ENCODE results near the gene UBAC2.

UBAC2 gene

DNA sequence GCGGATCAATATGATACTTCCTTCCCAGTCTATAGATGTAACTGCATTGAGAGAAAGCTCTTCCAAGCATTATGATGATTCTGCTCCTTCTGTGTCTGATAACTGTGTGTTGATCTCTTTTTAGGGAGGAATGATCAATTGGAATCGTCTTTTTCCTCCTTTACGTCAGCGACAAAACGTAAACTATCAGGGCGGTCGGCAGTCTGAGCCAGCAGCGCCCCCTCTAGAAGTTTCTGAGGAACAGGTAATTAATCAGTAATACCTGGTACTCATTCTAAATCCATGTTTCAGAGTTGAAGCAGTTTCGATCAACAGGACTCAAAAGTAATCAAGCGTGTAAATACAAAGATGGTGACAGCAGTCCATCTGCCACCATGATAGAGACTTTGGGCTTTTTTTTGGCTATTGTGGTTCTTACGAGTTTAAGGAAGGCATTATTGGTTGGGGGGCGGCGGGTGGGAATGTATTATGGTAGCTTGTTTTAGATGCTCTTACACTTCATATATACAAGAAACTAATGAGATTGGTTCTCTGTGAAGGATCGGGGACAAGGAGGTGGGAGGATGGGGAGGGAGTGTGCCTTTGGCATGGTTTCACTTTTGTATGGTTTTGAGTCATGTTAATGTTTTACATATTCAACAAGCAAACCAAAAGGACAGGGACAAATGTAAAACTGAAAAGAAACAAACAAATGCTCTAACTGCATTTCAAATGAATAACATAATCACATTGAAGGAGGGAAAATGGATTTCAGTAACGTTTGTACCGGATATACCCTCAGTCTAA, 167.2 kb downstream of the UBAC2 start:
- H3K4me3 ChIP-seq (ENCODE audit: low read length): no peak overlapping the region
- no peak overlapping the region for H3K9ac ChIP-seq (ENCODE audit: low read length)
- H3K9me3 ChIP-seq (ENCODE audit: control insufficient read depth, low read length): no peaks in the 10 kb centered on the region
- no peaks in the 10 kb centered on the region for H3K27me3 ChIP-seq (ENCODE audit: control insufficient read depth, insufficient read depth, low read length)
- H3K4me1 ChIP-seq (ENCODE audit: control insufficient read depth, insufficient read depth, low read length): no peaks in the 10 kb centered on the region
- H3K36me3 ChIP-seq (ENCODE audit: control insufficient read depth, insufficient read depth, low read length): no peaks in the 10 kb centered on the region

DNA sequence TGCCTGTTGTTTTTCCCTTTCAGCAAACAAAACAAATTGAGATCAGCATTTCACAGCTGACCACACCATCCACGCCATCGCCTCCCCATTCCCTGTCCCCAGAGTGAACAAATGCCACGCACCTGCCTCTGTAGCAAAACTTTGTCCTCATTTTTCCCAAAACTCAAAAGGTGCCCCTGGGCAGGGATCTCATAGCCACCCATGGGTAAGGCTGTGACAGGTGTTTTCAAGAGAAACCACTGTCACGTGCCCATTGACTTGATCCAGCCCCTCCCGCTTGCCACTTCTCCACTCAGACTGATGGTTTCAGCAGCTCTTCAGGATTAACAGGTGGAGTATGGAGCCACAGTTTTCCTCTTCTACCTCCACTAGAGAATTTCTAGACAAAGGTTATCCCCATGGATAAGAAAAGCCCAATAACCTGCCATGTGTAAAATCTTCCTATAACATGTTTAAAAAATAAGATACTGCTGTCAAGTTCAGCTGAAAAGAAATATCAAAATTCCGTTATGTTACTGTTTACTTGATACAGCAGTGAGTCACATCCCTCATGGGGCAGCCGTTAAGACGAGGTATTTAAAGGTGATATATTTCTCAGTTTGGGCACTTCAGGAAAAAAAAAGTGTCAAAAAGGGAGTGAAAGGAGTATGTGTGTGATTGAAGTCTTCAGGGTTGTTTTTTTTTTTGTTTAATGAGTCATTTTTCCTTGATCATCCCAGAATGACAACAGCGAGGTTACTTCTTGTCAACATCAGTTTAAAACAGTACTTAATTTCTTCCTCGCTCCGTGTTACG, 170.0 kb downstream of the UBAC2 start:
- H3K4me1 ChIP-seq (ENCODE audit: control insufficient read depth, insufficient read depth, low read length): no peaks in the 10 kb centered on the region
- no peak overlapping the region for H3K9ac ChIP-seq (ENCODE audit: low read length)
- no peaks in the 10 kb centered on the region for H3K36me3 ChIP-seq (ENCODE audit: control insufficient read depth, insufficient read depth, low read length)
- H3K27me3 ChIP-seq (ENCODE audit: control insufficient read depth, insufficient read depth, low read length): no peaks in the 10 kb centered on the region
- no peak overlapping the region for H3K4me3 ChIP-seq (ENCODE audit: low read length)
- no peaks in the 10 kb centered on the region for H3K9me3 ChIP-seq (ENCODE audit: control insufficient read depth, low read length)

DNA sequence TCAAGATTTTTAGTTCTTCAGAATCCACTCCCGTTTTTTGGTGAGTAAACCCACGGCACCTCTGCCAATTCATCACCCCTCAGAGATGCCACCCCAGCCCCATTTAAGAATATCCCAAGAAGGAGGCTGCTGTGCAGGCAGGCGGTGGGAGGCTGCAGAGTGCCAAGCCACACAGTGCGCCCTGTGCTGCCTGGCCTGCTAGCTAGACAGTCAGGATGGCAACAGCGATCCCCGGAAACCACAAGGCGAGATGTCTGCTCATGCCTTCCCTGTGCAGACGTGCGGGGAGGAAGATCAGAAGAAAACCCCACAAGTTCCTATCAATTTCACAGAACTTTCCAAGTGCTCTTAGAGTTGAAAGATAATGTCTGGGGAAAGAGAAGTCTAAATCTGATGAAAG, 171.3 kb downstream of the UBAC2 start:
- Histone ChIP-seq H3K27me3 (ENCODE audit: control insufficient read depth, insufficient read depth, low read length) (no peaks in the 10 kb centered on the region), H3K9me3 (ENCODE audit: control insufficient read depth, low read length) (no peaks in the 10 kb centered on the region), H3K9ac (ENCODE audit: low read length) (no peak overlapping the region), H3K4me3 (ENCODE audit: low read length) (no peak overlapping the region), H3K4me1 (ENCODE audit: control insufficient read depth, insufficient read depth, low read length) (no peaks in the 10 kb centered on the region), H3K36me3 (ENCODE audit: control insufficient read depth, insufficient read depth, low read length) (no peaks in the 10 kb centered on the region)

DNA sequence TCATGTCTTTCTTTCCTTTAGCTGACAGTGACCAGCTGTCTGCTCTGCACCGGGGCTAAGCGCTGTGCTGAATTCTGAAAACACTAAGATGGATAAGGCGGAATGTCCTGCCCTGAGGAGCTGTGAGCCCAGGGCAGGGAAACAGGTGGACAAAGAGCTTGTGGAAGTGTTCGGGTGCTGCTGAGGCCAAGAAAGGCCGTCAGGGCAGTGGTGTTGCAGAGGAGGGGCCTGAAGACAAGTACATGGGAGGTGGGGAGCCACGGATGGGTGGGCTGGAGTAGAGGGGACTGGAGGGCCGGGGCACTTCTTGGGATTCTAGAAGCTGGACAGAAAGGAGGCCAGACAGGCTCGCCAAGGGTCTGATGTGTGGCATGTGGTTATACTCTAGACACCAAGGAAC, 172.8 kb downstream of the UBAC2 start:
- Histone ChIP-seq H3K4me1 (ENCODE audit: control insufficient read depth, insufficient read depth, low read length) (no peaks in the 10 kb centered on the region), H3K9me3 (ENCODE audit: control insufficient read depth, low read length) (no peaks in the 10 kb centered on the region), H3K36me3 (ENCODE audit: control insufficient read depth, insufficient read depth, low read length) (no peaks in the 10 kb centered on the region), H3K27me3 (ENCODE audit: control insufficient read depth, insufficient read depth, low read length) (no peaks in the 10 kb centered on the region), H3K4me3 (ENCODE audit: low read length) (no peak overlapping the region), H3K9ac (ENCODE audit: low read length) (no peak overlapping the region)

DNA sequence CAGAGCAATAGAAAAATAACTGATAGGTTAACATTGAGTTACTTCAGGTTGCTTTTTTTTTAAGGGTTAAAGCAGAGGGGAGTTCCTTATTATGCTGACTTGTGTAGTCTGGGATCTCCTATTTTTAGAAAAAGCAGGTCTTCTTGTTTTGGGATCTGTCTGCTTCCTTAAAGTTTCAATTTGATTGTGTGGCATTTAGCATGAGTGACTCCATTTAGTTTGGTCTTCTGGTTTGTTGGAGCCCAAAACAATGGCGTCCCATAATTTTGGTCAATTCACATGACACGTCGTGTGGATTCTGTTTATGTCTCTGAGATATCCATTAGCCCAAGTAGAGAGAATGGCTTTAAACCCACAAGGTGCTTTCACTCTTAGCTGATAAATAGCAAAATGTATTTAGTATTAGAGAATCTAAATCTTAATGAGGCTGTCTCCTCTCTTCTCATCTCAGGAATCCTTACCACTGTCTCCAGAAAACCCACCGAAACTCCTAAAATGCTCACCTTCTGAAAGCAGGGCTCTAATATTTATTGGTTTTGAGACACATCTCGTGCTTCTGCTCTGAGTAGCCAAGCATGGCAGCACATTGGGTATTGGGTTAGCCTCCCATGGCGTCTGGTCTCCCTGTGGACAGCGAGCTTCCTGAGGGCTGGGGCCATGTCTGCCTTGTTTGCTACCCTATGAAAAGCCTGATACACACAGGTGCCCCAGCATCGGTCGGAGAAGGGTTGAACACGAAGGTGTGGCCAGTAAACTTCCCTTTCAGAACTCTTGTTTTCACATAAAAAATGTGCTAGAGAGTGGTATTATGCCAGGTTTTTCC, 173.7 kb downstream of the UBAC2 start:
- no peaks in the 10 kb centered on the region for H3K27me3 ChIP-seq (ENCODE audit: control insufficient read depth, insufficient read depth, low read length)
- H3K9ac ChIP-seq (ENCODE audit: low read length): no peak overlapping the region
- no peaks in the 10 kb centered on the region for H3K36me3 ChIP-seq (ENCODE audit: control insufficient read depth, insufficient read depth, low read length)
- H3K4me1 ChIP-seq (ENCODE audit: control insufficient read depth, insufficient read depth, low read length): no peaks in the 10 kb centered on the region
- no peaks in the 10 kb centered on the region for H3K9me3 ChIP-seq (ENCODE audit: control insufficient read depth, low read length)
- H3K4me3 ChIP-seq (ENCODE audit: low read length): no peak overlapping the region

DNA sequence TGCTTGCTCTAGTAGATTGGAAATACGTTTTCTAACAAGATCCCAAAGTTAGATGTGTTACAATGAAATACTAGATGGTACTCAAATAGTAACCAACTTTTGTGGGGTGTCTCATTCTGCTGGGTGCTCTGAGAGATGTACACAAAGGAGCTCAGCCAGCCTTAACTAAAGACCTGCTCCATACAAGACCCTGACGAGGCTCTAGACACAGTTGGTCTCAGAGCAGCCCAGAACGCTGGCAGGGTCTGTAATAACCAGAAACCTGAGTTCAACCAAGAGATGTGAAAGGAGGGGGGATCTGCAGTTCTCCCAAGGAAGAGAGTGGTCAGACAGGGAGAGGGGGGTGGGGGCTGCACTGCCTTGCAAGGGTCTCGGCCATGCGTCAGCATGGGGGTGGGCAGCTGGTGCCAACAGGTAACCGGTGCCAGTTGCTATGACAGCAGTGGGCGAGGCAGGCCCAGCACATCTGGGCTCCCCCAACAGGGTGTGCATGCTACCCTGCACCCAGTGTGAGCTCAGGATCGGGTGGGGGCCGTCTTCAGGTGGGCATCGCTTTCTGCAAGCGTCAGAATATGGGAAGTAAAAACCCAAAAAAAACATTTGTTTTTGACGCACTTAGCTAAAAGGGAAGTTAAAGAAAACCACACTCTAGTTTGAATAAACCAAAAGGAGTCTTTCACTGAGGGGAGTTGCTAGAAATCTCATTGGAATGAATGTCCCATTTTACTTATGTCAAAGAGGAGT, 174.5 kb downstream of the UBAC2 start:
- Histone ChIP-seq H3K4me3 (ENCODE audit: low read length) (no peak overlapping the region), H3K36me3 (ENCODE audit: control insufficient read depth, insufficient read depth, low read length) (no peaks in the 10 kb centered on the region), H3K4me1 (ENCODE audit: control insufficient read depth, insufficient read depth, low read length) (no peaks in the 10 kb centered on the region), H3K9me3 (ENCODE audit: control insufficient read depth, low read length) (no peaks in the 10 kb centered on the region), H3K27me3 (ENCODE audit: control insufficient read depth, insufficient read depth, low read length) (no peaks in the 10 kb centered on the region), H3K9ac (ENCODE audit: low read length) (no peak overlapping the region)

DNA sequence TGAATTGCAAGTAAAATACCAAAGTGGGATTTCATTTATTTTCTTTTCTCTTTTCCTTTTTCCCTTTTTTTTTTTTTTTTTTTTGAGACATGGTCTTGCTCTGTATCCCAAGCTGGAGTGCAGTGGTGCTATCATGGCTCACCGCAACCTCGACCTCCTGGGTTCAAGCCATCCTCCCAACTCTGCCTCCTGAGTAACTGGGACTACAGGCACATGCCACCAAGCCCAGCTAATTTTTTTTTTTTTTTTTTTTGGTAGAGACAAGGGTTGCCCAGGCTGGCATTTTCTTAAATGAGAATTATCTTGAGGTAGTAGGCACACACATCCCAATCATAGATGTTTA, 175.1 kb downstream of the UBAC2 start:
- no peak overlapping the region for H3K9ac ChIP-seq (ENCODE audit: low read length)
- no peak overlapping the region for H3K4me3 ChIP-seq (ENCODE audit: low read length)
- H3K27me3 ChIP-seq (ENCODE audit: control insufficient read depth, insufficient read depth, low read length): no peaks in the 10 kb centered on the region
- no peaks in the 10 kb centered on the region for H3K4me1 ChIP-seq (ENCODE audit: control insufficient read depth, insufficient read depth, low read length)
- no peaks in the 10 kb centered on the region for H3K36me3 ChIP-seq (ENCODE audit: control insufficient read depth, insufficient read depth, low read length)
- H3K9me3 ChIP-seq (ENCODE audit: control insufficient read depth, low read length): no peaks in the 10 kb centered on the region

DNA sequence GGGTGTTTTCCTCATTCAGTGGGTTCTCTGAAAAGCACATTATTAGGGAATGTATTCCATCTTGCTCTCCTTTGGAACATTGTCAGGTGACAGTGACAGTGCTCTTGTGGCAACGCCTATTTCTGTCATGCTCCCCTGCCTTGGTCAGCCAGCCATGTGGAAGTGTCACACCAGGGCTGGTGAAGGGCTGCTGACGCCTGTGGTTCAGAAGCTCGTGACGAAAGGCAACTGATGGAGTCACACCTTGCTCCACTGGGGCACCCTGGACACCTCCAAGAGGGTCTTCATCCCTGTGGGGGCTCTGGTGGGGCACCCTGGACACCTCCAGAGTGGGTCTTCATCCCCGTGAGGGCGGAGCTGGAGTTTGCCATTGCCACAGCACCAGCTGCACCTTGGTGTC, 175.5 kb downstream of the UBAC2 start:
- Histone ChIP-seq H3K36me3 (ENCODE audit: control insufficient read depth, insufficient read depth, low read length) (no peaks in the 10 kb centered on the region), H3K9me3 (ENCODE audit: control insufficient read depth, low read length) (no peaks in the 10 kb centered on the region), H3K27me3 (ENCODE audit: control insufficient read depth, insufficient read depth, low read length) (no peaks in the 10 kb centered on the region), H3K4me3 (ENCODE audit: low read length) (no peak overlapping the region), H3K4me1 (ENCODE audit: control insufficient read depth, insufficient read depth, low read length) (no peaks in the 10 kb centered on the region), H3K9ac (ENCODE audit: low read length) (no peak overlapping the region)

DNA sequence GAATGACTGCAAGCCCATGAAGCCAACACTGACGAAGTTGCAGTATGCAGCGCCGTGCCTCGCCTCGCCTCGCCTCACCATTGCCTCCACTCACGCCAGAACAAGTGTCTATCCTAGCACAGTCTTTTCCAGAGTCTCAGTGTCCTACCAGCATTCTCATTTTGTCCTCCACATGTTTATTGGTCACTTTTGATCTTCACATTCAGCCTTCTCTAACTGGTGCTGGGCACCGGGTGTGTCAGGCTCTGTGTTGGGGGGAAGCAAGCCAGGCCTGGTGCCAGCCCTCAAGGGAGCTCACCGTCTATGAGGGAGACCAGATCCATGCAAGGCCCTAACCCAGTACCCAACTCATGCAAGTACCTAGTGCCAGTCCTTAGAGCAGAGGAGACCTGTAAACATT, 176.3 kb downstream of the UBAC2 start:
- H3K4me3 ChIP-seq (ENCODE audit: low read length): no peak overlapping the region
- H3K9ac ChIP-seq (ENCODE audit: low read length): no peak overlapping the region
- no peaks in the 10 kb centered on the region for H3K36me3 ChIP-seq (ENCODE audit: control insufficient read depth, insufficient read depth, low read length)
- no peaks in the 10 kb centered on the region for H3K9me3 ChIP-seq (ENCODE audit: control insufficient read depth, low read length)
- no peaks in the 10 kb centered on the region for H3K4me1 ChIP-seq (ENCODE audit: control insufficient read depth, insufficient read depth, low read length)
- H3K27me3 ChIP-seq (ENCODE audit: control insufficient read depth, insufficient read depth, low read length): no peaks in the 10 kb centered on the region

DNA sequence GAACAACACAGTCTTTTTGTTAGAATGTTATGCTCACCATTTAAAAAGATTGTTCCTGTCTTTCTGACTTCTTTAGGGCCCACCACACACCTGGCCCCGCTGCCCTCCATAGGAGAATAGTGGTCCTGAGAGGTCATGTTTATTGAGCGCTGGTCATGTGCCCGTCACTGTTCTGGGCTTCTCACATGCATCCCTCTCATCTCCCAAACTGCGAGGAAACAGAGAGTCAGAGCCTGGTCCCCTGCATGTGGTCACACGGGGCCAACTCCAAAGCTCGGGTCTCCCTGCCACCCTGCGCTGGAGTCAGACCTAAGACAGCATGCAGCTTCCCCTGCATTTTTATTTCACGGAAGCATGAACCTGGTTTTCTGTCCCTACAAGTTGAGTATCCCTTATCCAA, 177.0 kb downstream of the UBAC2 start:
- Histone ChIP-seq H3K4me3 (ENCODE audit: low read length) (no peak overlapping the region), H3K9me3 (ENCODE audit: control insufficient read depth, low read length) (no peaks in the 10 kb centered on the region), H3K27me3 (ENCODE audit: control insufficient read depth, insufficient read depth, low read length) (no peaks in the 10 kb centered on the region), H3K4me1 (ENCODE audit: control insufficient read depth, insufficient read depth, low read length) (peaks cover 5% of the 10 kb centered on the region), H3K36me3 (ENCODE audit: control insufficient read depth, insufficient read depth, low read length) (no peaks in the 10 kb centered on the region), H3K9ac (ENCODE audit: low read length) (no peak overlapping the region)

DNA sequence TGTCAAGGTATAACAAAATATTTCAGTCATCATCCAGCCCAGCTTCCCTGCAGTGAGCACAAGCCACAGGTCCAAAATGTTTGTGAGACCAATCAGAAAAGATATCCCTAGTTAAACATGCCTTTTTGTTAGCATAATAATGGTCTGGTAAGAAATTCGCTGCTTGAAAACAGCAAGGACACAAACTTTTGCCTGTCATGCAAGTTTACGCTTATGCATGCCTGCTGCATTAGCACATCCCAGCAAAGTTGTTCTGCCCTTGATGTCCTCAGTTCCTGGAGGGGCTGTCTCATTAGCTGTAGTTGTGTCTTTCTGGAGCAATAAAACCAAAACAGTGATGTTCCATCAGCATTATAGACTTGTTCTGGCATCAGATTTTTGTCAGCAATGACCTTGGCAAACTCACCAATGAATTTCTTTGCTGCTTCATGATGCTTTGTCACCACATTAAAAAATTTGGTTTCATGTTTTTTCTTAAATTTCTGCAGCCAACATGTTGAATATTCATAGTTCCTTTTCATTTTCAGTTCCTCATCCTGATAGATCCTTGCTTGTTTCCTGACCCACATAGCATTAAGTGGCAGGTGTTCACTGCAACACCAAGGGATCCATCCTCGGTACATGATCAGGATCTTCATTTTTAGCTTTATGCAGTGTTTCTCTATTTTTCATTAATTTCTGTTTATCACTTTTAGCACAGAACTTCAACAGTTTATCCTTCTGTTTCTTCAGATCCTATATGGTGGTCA, 178.5 kb downstream of the UBAC2 start:
- peaks cover 9% of the 10 kb centered on the region for H3K4me1 ChIP-seq (ENCODE audit: control insufficient read depth, insufficient read depth, low read length)
- no peaks in the 10 kb centered on the region for H3K36me3 ChIP-seq (ENCODE audit: control insufficient read depth, insufficient read depth, low read length)
- H3K27me3 ChIP-seq (ENCODE audit: control insufficient read depth, insufficient read depth, low read length): no peaks in the 10 kb centered on the region
- no peak overlapping the region for H3K9ac ChIP-seq (ENCODE audit: low read length)
- no peak overlapping the region for H3K4me3 ChIP-seq (ENCODE audit: low read length)
- H3K9me3 ChIP-seq (ENCODE audit: control insufficient read depth, low read length): no peaks in the 10 kb centered on the region
